LHCN-M2 (cell line): ENCODE results near the gene MAGI3. TPM values are rescaled to one million over a fixed set of nuclear protein-coding genes. Genes with fewer than 3 reads are reported as not detected.
A peak's percentile ranks its signal among the peaks of the same experiment; 100 is the strongest.
"Not testable (repeated sequence)": the region's sequence is repeated elsewhere in the genome, so short reads cannot be mapped to it uniquely, and the experiment has no call there.

ENCODE experiments used
- DNase-seq: peaks from one replicate; pipeline ENCODE4 v3.0.0-alpha.2; 2012; ENCODE audit warnings: low read depth
- total RNA-seq: library from RNA; depleted of rRNA; stranded (reverse); fragments of >200 nt; gene quantifications from 2 replicates; pipeline ENCODE4 v1.2.3, GENCODE V29; 2014

The MAGI3 gene
- total RNA-seq, 1 experiment from 2014 or later, result 8.8 TPM

- DNase-seq, result not testable (repeated sequence)
Observed at GRCh38 chr1:113575744-113576260, 185.5 kb downstream of the MAGI3 start.

- DNase-seq, result no peak
Observed at GRCh38 chr1:113576271-113576670, 186.0 kb downstream of the MAGI3 start.

GRCh38 chr1:113579256-113580018 is 189.1 kb downstream of the MAGI3 start:
- no peak for DNase-seq

GRCh38 chr1:113581323-113581722 is 191.0 kb downstream of the MAGI3 start:
- DNase-seq, result no peak

- DNase-seq, result no peak
Observed at GRCh38 chr1:113582084-113582483, 191.8 kb downstream of the MAGI3 start.

GRCh38 chr1:113587475-113587874 is 197.2 kb downstream of the MAGI3 start:
- DNase-seq, result no peak

GRCh38 chr1:113592230-113592629 is 201.9 kb downstream of the MAGI3 start:
- no peak for DNase-seq

- DNase-seq, result no peak
Observed at GRCh38 chr1:113593550-113594297, 203.4 kb downstream of the MAGI3 start.

GRCh38 chr1:113604466-113604865 is 214.2 kb downstream of the MAGI3 start:
- DNase-seq, result not testable (repeated sequence)

GRCh38 chr1:113605146-113605545 is 214.8 kb downstream of the MAGI3 start:
- DNase-seq, result no peak

- no peak for DNase-seq
Observed at GRCh38 chr1:113608399-113608798, 218.1 kb downstream of the MAGI3 start.

GRCh38 chr1:113610372-113610771 is 220.1 kb downstream of the MAGI3 start:
- DNase-seq, result no peak

GRCh38 chr1:113615425-113615824 is 225.1 kb downstream of the MAGI3 start:
- DNase-seq, result peak; percentile 37

- no peak for DNase-seq
Observed at GRCh38 chr1:113616156-113616555, 225.8 kb downstream of the MAGI3 start.

GRCh38 chr1:113617438-113618141 is 227.3 kb downstream of the MAGI3 start:
- DNase-seq, result peak; percentile 32

- no peak for DNase-seq
Observed at GRCh38 chr1:113628997-113629396, 238.7 kb downstream of the MAGI3 start.

GRCh38 chr1:113630340-113631327 is 240.3 kb downstream of the MAGI3 start:
- DNase-seq, result no peak

- DNase-seq, result no peak
Observed at GRCh38 chr1:113641396-113641795, 251.1 kb downstream of the MAGI3 start.

- no peak for DNase-seq
Observed at GRCh38 chr1:113647164-113647563, 256.8 kb downstream of the MAGI3 start.

- no peak for DNase-seq
Observed at GRCh38 chr1:113648478-113648877, 258.2 kb downstream of the MAGI3 start.

- DNase-seq, result no peak
Observed at GRCh38 chr1:113652771-113653170, 262.5 kb downstream of the MAGI3 start.
